KG1 (cell line): ENCODE results near the gene ZDHHC3.

Experiments
- DNase-seq: peaks from one replicate; lab custom pipeline; 2025; lab: John Stamatoyannopoulos, UW

ZDHHC3 gene

GRCh38 chr3:44976002-44976815 is at the start of gene ZDHHC3, which contains the start of gene EXOSC7:
TSS of gene ZDHHC3 (minus strand) at chr3:44976174. CDS start at chr3:44959436, 16,738 bp downstream.
TSS of gene EXOSC7 (plus strand) at chr3:44976244. CDS start at chr3:44976278, 34 bp downstream.
- DNase-seq = peak; percentile 64

- DNase-seq = no peak
Measured at GRCh38 chr3:45024542-45025255, 48.7 kb upstream of the ZDHHC3 start.

- no peak for DNase-seq
Measured at GRCh38 chr3:45023675-45024074, 47.7 kb upstream of the ZDHHC3 start.

DNA sequence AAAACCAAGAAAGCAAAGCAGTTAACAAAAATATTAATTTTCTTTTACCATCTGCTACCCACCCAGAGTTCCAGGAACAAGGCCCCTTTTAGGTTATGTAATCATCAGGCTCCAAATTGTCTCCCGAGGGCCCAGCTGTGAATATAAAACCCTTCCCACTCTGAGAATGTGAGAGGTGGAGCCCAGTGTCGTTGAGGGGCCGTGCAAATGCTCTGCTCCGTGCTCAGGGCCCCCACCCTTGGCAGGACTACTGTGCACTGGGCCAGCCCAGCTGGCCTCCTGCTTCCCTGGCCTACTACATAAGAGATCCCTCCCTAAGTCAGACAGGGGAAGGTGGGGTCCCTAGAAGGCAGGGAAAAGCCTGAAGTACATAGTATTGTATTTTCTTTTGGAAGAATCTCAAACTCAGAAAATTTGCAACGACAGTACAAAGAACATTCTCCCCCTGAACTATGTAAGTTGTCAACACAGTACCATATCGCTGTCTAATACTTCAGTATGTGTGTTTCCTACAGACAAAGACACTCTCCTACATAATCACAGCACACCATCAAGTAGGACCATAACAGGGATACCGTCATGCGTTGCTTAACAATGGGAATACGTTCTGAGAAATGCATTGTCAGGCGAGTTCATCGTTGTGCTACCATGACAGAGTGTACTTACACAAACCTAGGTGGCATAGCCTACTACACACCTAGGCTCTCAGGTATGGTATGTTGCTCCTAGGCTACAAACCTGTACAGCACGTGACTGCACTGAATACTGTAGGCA is 45.7 kb upstream of the ZDHHC3 start:
- no peak for DNase-seq

DNA sequence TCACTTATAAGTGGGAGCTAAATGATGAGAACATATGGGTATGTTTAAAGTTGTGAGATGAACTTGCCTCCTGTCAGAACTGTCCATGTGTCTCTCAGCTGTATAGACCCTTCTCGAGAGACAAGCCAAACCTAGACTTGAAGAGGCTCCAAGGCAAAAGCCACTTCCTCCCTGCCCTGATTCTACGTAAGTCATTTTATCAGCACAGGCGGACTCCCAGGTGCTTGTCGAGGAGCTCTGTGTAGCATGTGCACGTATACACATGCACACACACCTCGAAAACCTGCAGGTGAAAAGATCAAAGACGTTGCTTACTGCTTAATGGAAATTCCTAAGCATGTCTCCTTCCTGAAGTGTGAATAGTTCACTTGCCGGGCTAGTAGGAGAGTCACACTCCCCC is 44.6 kb upstream of the ZDHHC3 start:
- DNase-seq = no peak

DNA sequence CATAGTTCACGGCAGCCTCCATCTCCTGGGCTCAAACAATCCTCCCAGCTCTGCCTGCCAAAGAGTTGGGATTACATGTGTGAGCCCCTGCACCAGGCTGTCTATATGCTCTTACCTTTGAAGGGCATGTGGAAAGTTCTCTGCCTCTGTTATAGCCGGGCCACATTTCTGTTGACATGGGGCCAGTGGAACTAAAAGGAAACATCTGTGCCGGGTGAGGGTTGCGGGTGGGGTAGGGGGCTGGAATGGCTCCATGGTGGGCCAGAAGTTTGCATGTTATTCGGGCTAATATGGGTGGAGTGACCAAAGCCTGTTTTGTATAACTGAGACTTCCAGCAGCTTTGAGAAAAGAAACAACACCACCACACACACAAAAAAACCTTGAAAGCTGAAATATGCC is 41.8 kb upstream of the ZDHHC3 start:
- DNase-seq = no peak

GRCh38 chr3:45016916-45017315 is 40.9 kb upstream of the ZDHHC3 start:
- no peak for DNase-seq

- no peak for DNase-seq
Measured at GRCh38 chr3:45012577-45012976, 36.6 kb upstream of the ZDHHC3 start.

GRCh38 chr3:45011756-45012508 is 36.0 kb upstream of the ZDHHC3 start:
- DNase-seq = no peak

DNA sequence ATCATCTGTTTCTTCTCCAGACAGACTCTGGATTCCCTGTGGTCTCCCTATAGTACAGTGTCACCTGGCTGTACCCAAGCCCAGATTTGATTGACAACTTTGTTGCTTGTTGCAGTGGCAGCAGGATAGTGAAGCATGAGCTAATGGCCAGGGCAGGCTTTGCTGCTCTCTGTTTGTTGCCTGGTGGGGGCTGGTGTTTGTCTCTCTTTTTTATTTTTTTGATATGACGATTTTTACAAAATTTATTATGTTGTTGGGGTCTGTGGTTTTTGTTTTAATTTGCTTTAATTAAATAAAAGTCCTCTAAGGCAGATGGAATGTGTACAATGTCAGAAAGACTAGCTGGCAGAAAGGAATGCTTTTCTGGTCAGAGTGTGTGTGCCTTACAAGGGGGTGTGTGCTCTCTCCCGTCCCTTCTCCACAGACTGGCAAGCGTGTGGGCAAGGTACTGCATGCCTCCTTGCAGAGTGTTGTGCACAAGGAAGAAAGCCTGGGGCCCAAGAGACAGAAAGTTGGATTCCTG is 34.9 kb upstream of the ZDHHC3 start:
- DNase-seq = no peak

GRCh38 chr3:45009868-45010267 is 33.9 kb upstream of the ZDHHC3 start:
- DNase-seq = no peak

DNA sequence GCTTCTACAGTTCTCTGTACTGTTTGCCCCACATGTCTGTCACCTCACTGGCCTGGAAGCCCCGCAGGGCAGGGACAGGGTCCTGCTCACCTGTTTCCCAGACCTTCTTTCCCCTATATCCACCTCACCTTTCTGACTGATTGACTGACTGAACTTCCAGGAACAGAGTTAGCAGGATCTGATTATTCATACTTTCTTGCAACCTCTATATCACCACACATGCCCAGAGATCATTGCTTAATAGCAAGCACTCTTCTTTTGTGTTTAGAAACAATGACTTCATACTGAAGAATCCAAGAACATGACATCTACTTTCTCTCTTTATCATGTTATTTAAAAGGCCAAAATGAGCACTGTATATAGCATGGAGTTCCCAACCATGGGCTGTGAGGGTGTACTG is 32.1 kb upstream of the ZDHHC3 start:
- DNase-seq = no peak

GRCh38 chr3:45007091-45007490 is 31.1 kb upstream of the ZDHHC3 start:
- DNase-seq = no peak

GRCh38 chr3:45003859-45004258 is 27.9 kb upstream of the ZDHHC3 start:
- DNase-seq = no peak

- DNase-seq = no peak
Measured at GRCh38 chr3:45003406-45003805, 27.4 kb upstream of the ZDHHC3 start.

GRCh38 chr3:45002720-45003119 is 26.7 kb upstream of the ZDHHC3 start:
- DNase-seq = no peak

DNA sequence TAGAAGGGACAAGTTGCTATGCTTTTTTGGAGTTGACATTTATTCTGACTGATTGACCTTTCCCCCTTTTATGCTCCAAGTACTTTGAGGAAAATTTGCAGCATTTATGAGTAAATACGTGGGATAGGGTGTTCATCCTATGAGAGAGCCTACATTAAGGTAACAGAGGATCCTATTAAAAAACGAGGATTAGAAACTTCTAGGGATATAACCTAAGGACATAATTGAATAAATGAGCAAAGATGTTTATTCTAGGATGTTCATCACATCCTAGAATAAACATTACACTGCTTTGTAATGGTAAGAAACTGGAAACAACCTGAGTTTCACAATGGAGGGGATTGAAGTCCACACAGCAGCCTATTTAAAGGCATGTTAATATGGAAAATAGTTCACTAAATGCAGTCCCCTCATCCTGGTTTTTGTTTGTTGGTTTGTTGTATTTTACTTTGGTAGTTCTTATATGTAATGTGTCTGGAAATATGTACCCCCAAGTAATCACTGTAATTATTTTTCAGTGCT is 26.2 kb upstream of the ZDHHC3 start:
- DNase-seq = no peak

DNA sequence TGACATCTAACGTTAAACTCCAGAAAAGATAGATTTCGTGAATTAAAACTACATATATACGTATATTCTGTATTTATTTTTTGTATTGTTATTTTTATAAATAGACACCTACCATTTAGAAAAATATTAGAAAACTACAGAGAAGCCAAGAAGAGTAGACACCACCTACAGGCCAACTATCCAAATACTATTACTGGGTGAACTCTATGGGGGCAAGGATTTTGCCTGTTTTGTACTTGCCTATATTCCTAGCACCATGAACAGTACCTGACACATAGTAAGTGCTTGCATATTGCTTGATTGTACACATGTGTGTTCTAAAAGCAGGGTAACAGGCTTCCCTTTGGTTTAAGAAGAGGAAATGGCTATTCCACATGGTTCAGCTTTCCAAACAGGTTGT is 25.8 kb upstream of the ZDHHC3 start:
- no peak for DNase-seq

DNA sequence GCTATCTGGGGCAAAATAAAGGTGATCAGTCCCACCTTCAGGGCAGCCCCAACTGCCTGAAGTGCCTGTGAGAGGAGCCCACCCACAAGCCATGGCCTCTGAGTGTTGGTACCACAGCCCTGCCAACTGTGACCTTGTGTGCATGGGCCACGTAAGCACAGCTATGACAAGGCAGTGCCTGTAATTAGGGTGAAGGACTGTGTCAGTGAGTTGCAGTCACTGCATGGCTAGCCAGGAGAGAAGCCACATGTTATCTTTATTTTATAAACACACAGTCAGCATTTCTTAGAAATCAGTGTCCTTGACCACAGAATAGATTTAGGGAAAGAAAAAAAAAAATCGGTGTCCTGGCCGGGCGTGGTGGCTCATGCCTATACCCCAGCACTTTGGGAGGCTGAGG is 24.8 kb upstream of the ZDHHC3 start:
- DNase-seq = no peak

DNA sequence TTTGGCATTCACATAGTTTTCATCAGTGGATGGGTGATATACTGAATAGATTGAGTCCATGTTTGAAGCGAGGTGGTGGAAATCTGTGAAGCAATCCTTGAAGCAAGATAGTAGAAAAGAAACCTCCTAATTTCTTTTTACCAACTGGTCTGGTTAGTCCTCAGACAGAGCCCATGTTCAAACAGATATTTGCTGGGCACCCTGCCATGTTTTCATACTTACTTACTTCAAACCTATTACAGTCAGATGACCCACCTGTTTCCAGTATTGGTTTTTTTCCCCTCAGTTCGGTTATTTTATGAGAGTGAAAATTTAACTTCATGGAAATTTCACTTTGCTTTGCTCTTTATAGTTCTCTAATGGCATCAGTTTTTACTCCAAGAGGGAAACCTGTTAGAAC is 23.8 kb upstream of the ZDHHC3 start:
- no peak for DNase-seq

DNA sequence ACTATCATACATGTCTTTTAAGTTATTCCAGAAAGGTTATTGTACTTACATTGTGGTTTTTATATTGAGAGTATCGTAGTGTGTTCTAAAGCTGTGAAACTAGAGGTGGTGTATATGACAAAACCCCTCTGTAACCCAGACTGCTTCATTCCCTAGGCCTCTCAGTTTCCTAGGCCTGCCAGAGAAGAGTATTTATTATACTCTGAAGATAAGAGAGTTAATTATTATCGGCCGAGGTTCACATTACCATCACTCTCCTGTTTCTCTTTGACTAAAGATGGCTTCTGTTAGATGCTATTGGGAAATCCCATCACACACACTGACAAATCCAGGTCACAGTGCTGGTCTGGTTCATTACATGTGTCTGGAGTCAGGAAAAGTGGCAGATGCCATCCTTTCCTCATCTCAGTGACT is 20.6 kb upstream of the ZDHHC3 start:
- DNase-seq = no peak
